ENCODE data around the gene ECHDC3.

Gene ECHDC3

DNA sequence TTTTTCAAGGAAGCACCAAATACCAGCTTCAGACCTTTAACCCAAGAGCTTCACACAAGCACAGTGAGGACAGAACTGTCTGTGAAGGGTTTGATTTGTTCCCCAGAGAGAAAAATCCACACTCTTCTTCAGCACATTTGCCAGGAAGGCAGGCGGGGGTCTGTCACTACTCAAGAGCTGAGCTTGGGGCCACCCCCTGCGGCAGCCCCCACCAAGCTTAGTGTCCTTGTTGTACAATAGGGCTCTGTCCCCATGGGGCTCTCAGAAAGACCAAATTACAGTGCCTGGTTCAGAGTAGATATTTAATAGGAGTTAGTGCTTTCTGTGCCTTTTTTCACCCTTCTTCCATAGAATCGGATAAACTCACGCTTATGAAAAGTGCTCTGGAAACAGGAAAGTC, 12.4 kb downstream of the ECHDC3 start:
- no peak for DNase-seq

DNA sequence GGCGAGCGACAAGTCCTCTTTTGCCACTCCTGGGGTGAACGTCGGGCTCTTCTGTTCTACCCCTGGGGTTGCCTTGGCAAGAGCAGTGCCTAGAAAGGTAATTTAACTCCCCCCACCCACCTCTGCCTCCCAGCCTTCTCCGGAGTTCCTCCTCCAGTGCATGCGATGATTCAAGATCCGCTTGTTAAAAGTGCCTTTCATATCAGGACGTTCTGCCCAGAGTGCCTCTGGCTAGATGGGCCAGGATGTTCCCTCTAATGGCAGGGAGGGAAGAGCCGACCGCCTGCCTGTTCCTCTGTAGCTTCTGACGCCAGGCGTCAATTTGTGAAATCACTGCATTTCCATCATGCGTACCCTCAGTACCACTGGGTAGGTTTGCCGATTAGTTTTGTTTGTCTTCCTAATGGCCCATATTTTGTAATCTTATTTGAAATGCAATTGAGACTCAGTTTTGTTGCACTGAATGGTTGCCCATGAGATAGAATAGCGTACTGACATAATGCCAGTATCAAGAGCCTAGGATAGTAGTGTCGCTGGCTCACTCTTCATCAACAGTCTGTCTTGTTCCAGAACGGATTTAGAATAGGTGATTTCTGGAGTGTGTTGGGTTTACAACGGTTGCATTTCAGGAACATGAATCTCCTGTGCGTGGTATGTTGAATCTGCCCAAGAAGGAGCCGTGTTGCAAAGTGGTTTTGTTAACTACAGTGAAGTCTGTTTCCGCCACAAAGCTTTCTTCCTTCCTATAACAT, 13.5 kb downstream of the ECHDC3 start:
- DNase-seq = no peak

DNA sequence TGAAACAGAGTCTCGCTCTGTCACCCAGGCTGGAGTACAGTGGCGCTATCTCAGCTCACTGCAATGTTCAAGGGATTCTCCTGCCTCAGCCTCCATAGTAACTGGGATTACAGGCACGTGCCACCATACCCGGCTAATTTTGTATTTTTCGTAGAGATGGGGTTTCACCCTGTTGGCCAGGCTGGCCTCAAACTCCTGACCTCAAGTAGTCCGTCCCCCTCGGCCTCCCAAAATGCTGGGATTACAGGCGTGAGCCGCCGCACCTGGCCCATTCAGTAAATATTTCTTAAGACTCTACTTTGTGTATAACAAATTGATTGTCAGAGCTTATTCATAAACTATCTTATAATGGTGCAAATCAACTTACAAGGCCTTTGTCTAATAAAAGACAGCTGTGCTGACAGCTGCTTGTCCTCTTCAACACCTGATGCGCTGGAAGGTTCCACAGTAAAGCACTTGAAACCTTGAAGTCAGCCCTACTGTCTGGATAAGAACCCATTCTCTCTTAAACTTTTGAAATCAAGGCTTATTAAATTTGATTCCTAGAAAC, 14.7 kb downstream of the ECHDC3 start:
- no peak for DNase-seq

DNA sequence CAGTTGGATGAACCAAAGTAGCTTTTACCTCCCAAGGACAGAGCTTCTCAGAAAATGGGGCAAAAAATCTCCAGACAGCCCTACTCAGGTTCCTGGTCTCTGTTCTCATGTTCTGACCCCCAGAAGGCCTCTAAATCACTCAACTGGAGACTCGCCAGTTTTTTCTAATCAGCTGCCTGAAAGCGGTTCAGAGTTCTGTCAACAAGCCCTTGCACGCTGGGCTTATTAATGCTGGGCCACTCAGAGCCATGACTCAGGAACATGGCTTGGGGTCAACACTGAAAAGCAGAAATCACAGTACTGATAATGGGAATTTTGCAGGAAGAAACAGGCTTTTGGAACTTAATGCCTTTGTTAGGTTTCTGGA, 15.3 kb downstream of the ECHDC3 start:
- DNase-seq = no peak

DNA sequence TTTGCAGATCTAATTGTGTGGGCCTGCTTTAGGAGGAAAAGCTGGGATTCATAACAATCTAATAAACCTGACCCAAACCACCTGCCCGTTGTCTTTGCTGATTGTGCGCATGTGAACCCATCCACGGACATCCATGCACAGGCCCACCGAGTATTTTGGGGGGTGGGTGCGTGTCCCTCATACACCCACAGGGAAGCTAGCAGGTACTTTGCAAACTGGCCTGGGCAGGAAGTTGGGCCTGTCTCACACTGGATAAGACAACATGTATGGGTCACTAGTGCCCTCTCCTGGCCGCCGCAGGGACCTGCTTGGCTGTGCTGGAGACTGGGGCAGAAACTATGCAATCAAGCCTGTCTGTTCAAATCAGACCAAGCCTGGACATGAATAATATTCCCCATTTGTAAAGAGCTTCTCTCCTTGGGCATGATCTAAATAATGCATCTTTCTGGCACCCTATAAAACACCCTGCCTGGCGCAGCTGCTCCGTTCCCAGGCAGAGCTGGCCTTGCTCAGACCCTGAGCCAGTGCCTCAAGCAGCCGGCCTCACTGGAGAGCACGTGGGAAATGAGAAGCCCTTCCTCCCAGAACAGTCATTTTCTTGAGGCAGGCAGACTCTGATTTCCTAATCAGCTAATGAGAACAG, 15.8 kb downstream of the ECHDC3 start:
- peak; percentile 61 for DNase-seq

DNA sequence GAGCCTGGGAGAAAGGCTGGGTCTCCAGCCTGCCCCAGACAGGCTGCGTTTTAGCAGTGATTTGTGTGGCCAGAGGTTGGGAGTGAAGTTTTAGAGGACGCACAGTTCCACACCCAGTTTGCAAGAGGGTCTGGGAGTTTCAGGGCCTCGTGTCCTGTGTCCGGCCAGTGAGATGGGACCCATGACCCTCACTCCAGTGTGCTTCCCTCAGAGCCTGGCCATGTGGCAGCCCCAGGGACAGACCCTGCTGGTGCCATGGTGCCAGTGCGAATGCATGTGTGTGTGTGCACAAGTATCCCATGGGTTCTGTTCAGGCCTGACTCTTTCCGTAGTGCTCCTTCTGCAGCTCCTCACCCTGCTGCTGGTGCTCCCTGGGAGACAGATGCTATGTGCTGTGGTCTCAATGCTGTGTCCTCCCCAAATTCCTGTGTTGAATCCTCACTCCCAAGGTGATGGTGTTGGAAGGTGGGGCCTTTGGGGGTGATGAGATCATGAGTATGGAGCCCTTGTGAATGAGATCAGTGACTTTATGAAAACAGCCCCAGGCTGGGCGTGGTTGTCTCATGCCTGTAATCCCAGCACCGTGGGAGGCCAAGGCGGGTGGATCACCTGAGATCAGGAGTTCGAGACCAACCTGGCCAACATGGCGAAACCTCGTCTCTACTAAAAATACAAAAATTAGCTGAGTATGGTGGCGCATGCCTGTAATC, 16.5 kb downstream of the ECHDC3 start:
- no peak for DNase-seq

DNA sequence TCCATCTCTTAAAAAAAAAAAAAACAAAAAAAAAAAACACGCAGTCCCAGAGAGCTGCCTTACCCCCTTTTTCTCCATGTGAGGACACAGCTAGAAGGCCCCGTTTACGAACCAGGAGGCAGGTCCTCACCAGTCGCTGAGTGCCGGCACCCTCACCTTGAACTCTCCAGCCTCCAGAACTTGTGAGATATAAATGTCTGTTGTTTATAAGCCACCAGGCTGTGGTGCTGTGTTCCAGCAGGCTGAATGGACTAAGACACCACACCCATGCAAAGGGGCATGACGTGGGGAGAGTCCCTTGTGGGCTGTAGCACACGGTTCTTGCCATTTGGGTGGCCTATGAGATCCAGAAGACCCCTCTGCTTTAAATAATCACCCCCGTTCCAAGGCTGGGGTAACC, 17.2 kb downstream of the ECHDC3 start:
- DNase-seq = no peak

DNA sequence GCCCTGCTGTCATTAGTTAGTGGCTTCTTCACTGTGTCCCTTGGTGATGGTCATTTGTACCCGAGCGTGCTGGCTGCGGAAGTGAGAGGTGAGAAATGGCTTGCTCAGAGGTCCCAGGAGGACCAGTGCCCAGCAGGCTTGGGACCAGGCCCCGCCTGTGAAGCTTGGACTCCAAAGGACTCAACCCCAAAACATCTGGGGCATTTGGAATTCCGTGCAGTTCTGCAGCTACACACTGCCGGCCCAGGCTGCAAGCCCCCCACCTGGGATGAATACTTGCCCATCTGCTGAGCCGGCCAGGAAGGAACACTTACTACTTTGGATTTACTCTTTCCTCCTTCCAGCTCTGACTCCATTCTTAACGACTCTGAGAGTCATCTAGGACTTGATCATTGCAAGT, 18.0 kb downstream of the ECHDC3 start:
- DNase-seq = no peak

DNA sequence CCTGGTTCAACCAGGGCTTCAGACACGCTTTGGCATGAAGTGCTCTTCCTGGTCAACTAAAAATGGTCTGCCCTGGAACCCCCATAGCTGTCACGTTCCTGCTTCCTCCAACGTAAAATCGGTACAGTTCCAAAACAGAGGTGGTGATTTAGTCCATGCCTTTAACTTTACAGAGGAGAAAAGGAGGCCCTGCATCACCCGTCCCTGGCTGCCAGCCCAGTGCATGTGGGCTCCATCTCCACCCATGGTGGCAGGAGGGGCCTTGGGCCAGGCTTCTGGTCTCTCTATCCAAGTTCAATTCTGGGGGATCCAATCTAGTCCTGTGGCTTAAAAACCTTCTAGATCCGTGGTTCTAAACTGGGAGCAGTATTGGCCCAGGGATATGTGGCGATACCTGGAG, 18.7 kb downstream of the ECHDC3 start:
- no peak for DNase-seq

DNA sequence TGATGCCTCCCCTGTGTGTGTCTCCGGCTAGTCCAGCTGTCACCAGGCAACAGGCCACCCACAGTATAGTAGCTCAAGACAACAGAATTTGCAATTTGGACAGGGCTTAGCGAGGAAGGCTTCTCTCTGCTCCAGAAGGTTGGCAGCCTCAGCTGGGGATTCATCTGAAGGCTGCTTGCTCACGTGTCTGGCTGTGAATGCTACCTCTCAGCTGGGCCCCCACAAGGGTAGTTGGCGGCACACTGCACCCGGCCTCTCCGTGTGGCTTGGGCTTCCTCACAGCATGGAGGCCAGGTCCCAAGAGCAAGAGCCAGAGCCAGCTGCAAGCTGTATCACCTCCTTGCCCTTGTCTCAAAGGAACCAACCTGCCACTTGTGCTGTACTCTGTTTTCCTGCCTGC, 19.2 kb downstream of the ECHDC3 start:
- DNase-seq = no peak

DNA sequence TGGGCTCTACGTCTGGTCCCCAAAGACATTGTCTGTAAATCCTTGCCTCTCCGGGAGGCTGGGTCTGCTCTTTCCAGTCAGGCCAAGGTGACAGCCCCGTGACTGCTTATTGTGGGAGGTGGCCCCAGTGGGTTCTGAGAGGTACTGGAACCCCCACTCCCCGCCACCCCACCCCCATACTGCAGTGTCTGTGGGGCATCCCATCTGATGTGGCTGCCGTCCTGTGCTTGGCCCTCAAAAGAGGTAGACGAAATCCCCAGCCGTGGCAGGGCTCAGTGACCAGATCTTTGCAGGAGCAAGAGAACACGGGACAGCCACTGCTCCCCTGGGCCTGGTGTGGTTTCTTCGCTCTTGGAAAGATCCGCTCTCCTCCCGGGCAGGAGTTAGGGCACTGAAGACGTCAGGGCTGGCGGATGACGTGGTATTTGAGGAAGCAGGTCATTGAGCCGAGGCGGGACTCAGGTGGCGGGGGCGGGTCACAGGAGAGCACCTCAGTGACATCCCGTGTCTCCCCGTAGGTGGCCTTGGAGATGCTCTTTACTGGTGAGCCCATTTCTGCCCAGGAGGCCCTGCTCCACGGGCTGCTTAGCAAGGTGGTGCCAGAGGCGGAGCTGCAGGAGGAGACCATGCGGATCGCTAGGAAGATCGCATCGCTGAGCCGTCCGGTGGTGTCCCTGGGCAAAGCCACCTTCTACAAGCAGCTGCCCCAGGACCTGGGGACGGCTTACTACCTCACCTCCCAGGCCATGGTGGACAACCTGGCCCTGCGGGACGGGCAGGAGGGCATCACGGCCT, 20.7 kb downstream of the ECHDC3 start:
- no peak for DNase-seq

DNA sequence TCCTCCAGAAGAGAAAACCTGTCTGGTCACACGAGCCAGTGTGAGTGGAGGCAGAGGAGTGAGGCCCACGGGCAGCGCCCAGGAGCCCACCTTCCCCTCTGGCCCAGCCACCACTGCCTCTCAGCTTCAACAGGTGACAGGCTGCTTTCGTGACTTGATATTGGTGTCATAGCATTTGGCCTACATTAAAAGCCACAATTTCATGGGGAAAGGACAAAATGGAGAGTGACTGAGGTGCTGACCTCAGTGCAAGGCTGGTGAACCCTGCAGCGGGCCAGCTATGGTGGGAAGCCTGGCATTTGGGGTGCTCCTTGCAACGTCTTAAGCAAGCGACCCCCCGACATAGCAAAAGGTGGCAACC, 21.3 kb downstream of the ECHDC3 start:
- DNase-seq = no peak

DNA sequence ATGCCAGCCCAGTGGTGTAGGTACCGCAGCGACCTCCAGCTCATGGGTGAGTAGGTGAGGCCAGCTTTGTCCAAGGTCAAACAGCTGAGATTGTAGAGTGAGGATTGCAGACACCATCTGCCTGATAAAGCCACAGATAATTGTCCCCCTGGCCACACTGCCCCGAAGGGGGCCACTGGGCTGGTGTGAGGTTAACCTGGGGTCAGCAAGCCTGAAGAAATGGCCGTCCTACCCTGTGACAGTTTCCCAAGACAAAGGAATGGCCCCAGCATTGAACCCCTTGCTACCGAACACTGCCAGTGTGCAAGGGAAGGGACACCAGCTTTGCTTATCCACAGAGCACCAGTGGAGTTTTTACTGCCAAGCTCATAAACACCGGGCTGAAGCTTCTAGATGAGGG, 23.0 kb downstream of the ECHDC3 start:
- DNase-seq = no peak

DNA sequence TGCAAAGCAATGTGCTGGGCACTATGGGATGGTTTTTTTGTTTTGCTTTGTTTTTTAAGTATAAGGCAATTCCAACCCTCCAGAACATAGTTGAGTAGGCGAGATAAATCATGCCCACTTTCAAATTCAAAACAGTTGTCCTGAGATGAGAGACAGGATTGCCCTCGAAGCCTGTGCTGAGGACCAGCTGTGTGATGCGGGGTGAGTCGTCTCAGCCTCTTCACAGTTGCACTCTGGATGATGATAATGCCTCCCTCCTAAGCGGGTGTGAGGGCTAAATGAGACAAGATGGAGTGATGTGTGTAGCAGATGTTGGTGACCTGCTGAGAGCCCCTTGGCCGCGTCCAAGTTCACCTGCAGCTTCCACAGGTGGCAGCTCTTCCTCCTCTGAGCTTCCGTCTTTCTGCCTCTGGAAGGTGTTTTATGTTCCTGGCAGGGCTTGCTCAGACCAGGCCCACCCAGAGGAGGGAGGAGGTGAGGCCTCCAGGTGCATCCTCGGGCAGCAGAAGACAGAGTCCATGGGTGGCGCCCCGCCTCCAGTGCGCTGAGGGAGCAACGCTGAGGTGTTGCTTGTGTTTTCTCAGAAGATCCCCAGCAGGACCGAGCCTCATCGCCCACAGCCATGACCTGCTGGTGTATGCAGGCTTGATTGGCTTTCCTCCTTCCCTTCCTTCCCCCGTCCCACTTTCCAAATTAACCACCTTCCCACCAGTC, 30.6 kb downstream of the ECHDC3 start:
- no peak for DNase-seq

DNA sequence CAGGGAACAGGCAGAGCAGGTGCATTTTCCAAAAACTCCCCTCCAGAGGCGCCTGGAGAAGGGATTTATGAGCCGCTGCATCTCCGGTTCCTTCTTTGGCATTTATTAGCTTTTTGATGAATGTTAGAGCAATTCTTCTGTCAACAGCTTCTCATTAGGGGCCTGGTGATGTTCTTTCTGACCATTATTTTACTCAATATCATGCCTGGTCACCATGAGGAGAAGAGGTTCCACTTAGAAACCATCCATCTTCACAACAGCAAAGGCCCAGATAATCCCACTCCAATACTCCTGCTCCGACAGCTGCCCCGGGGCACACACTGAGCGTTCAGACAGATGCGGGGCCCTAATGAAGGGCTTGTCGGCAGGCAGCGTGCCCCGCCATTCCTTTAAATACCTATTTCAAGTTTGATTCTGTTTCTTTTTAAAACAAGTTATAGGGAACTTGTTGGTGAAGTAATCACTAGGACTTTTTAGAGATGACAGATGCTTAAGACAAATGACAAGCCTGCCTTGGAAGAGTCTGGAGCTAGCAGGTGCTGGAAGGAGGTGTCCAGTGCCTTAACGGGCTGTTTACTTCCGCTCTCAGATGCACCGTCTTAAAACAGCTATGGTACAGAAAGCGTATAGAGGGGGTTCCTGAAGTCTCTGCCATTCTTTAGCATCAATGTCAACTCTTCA, 31.7 kb downstream of the ECHDC3 start:
- DNase-seq = no peak

DNA sequence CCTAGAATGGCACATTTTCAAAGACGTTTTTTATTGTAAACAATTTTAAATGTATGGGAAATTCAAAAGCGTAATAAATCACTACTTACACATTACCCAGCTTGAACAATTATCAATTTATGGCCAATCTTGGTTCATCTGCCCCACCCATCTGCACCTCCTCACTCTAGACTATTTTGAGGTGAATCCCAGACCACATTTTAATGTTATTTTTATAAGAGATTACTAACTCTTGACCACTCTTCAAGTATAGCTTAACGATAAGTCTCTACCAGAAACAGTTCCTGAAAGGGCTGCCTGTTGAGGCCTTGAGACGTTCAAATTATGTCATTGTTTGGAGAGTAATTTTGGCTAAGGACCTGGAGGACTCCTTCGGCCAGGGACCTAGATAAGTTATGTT, 33.2 kb downstream of the ECHDC3 start:
- DNase-seq = no peak

DNA sequence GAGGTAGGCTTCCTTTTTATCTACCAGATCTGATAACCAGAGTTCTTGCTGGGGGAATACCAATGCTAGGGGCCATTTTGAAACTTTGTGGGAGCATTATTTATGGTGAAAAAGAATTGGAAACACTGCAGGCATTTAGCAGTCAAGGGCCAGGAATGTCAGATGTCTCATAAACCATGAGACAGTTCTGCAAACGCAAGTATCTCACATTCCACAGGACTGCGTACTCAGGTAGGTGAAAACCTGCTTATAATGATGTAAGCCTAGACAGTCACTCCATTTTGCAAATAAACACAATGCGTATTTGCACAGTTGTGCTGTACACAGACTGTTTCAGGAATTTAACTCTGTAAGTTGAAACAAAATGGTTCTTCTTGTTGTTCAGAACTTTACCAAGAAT, 33.9 kb downstream of the ECHDC3 start:
- DNase-seq = no peak

DNA sequence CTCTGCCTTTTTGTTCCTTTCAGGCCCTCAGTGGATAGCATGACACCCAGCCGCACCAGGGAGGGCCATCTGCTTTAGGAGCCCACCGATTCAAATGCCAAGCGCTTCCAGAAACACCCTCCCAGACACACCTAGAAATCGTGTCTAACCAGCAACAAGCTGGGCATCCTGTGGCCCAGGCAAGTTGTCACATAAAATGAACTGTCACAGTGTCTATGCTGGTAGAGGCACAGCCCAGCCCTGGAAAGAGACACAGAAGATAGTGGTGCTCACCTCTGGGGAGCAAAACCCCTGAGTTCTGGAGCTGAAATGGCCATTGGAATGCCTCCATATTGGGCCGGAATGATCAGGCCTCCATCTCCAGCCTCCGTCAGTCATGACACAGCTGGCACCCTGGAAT, 38.9 kb downstream of the ECHDC3 start:
- no peak for DNase-seq

DNA sequence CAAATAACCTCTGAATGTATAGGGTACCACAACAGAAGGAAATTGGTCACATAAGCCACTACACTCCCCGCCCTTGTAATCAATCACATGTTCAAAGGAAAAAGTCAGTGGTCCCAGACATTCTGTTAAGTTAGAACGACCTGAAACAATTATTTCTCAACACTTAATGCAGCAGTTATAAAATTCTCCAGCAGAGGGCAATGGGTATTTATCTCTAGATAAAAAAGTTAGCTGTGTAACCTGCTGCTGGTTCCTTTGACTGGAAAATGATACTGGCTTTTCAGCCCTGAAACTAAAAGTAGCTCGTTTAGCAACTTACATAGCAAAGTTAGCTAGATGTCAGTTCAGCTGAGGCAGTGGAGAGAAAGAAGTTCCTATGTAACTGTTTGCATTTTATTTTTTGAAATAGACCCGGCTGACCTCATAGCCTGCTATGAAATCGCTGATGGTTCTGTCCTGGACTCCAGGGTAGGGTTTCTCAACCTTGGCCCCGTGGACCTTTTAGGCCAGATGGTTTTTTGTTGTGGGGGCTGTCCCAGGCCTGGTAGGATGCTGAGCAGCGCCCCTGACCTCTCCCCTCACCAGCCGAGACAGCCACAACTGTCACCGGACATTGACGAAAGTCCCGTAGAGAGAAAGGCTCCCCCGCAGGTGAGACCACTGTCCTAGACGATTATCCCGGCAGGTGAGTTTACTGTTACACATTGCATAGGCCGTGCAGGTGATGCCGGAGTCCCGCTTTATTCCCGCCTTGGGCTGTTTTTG, 40.8 kb downstream of the ECHDC3 start:
- DNase-seq = peak; percentile 20

DNA sequence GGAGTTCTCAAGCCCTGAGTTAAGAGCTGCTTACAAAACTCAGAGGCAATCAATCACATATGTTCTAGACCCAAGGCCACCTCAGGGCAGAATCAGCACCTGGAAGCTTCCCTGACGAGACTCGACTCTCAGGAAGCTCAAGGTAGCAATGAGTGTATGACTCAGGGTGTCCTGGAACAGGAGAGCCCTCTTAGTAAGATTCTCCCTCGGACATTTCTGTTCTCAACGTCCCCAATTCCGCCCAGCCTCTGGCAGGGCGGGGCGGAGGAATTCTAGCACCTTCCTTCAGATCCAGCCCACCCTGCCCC, 41.3 kb downstream of the ECHDC3 start:
- DNase-seq = no peak

DNA sequence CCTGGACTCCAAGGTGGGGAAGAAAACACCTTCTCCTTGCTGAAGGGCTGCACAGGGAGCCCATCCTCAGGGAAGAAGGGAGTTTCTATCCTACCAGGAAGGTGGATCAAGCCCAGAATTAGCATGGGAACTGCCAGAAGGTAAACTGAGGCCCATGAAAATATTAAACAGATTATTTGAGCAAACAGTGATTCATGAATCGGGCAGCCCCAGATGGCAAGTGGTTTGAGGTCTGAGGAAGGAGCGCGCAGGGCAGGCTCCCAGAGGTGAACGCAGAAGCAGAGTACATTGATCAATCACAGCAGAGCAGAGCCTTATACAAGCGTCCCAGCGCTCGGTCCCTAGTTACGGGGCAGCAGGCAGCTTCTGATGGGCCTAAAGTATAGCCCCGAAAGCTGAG, 45.2 kb downstream of the ECHDC3 start:
- no peak for DNase-seq
